KBM-7 (cell line): Measurements from ENCODE around the gene CBX1.
"Not testable (repeated sequence)": the region's sequence is repeated elsewhere in the genome, so short reads cannot be mapped to it uniquely, and the experiment has no call there.

Experiments used
- DNase-seq: peaks from one replicate; pipeline ENCODE4 v3.0.0-alpha.2; 2015
- in situ Hi-C: fragments of 300-500 bp; cut with MboI; formaldehyde crosslinking; loops from 2 replicates; pipeline ENCODE4 v1.14.3; 2020; ENCODE audit warnings: low sequenced_read_pairs, low pct_unique_long_range_greater_than_20kb, mixed read lengths

CBX1 gene

DNA sequence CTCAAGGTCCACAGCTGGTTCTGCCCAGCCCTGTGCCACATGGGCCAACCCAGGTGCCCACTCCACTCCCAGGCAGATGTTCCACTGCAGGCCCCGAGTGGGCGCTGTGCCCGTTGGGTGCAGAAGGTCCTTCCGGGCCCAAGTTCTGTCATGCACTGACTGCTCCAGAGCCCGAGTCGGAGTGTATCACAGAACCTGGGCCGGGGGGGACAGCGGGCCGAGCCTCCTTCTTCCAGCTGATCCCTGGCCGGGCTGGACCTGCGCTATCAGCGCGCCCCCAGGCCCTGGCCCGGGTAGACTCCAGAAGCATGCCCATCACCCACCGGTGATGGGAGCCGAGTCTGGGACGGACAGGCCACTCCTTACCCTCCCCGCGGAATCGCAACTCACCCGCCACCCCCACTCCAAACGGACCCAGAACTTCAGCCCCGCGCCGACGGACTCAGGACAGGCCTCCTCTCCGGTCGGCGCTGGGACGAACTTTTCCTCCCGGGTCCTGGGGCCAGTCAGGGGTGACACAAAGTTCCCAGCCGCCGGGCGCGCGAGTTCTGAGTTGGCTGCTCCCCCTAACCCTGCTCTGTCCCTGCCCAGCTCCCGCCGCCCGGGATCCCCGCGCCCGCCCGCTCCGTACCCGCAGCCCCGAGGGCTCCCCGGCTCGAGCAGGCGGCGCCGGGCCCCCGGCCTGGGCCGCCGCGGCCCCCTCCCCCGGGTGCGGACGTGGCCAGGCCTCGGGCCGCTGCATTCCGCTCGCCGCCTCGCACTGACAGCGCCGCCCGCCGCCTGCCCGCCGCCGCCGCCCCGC, 64.0 kb downstream of the CBX1 start, which contains the start of gene COPZ2:
COPZ2 (minus strand) TSS at position 762 of the 802 bp plus-strand sequence; CDS start at position 742, 20 bp downstream.
- DNase-seq, result no peak
- in situ Hi-C loops, result loop anchor here (10.0 kb wide), 1 partner anchor 88 kb away; no protein-coding TSS in a partner anchor

DNA sequence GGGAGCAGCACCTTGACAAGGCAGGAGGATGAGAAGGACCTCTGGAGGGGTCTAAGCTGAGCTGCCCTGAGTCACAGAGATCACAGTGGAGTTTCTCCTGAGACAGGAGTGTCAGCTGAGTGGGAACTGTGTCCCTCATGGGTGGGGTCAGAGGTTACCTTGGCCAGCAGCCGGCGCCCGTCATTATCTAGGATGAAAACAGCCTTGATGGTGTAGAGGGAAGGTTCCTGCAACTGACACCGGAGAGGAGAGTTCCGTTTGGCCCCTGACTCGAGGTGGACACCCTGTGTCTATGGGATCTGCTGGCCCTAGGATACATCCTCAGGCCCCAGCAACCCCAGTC, 64.6 kb downstream of the CBX1 start:
- in situ Hi-C loops, result loop anchor here (10.0 kb wide), 1 partner anchor 88 kb away; no protein-coding TSS in a partner anchor
- DNase-seq, result no peak

DNA sequence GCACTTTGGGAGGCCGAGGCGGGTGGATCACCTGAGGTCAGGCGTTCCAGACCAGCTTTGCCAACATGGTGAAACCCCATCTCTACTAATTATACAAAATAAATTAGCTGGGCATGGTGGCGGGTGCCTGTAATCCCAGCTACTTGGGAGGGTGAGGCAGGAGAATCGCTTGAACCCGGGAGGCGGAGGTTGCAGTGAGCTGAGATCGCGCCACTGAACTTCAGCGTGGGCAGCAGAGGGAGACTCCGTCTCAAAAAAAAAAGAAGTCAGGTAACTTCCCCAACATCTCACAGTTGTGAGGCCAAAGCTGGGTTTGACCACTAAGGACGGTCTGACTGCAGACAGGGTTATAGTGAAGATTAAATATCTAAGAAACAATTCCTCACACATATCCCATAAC, 66.5 kb downstream of the CBX1 start:
- not testable (repeated sequence) for DNase-seq
- in situ Hi-C loops, result loop anchor here (10.0 kb wide), 1 partner anchor 90 kb away; no protein-coding TSS in a partner anchor

DNA sequence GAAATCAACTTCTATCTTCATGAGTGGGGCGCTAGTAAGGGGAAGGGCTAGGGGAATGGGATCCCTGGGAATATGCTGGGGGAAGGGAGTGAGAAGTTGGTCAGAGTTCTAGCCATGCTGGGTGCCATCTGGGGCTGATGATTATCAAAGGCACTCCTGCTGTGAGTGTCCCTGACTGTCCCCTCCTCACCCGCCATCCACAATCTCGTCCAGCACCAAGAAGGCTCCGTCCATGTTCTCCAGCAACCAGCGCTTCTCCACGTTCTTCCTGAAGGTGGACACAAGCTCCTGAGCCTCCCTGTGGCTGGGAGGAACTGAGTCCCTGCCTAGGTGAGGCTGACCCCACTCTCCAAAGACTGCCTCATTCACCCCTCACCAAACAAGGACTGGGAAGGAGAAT, 69.3 kb downstream of the CBX1 start:
- in situ Hi-C loops, result loop anchor here (10.0 kb wide), 1 partner anchor 93 kb away; no protein-coding TSS in a partner anchor
- no peak for DNase-seq

DNA sequence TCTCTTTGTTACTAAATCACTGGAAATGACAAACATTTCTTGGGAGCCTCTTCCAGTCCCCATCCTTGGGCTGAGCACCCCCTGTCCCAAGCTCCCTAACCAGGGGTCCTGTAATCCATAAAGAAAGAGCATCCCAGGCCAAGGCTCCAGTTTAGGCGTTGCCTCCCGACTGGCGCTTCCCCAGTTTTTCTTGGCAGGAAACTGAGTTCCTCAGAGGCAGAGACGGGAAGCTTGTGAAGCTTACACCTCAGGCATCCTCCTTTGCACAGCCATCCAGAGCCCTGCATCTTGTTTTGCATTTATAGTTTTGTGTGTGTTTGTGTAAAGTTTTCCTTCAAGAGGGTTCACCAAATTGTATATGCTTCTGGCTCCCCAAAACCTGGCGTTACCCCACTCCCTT, 70.7 kb downstream of the CBX1 start:
- in situ Hi-C loops, result loop anchor here (10.0 kb wide), 1 partner anchor 94 kb away; no protein-coding TSS in a partner anchor
- DNase-seq, result no peak

DNA sequence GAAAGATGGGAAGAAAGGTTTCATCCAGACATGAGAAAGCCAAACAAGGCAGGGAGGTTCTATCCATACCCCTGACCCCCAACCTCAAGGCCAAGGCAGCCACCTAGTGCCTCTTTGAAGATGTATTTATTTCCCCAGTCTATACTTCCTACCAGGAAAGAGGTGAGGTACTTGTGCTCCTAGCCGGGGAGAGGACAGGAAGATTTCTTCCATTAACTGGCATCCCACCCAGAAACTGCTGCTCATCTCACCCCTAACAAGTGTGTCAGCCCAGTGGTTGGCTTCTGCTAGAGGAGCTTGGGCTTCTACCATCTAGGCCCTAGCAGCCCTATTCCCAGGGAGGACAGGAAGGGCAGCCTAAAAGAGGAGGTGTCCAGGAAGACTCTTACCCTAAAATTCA, 72.5 kb downstream of the CBX1 start:
- no peak for DNase-seq
- in situ Hi-C loops, result no loop called here

DNA sequence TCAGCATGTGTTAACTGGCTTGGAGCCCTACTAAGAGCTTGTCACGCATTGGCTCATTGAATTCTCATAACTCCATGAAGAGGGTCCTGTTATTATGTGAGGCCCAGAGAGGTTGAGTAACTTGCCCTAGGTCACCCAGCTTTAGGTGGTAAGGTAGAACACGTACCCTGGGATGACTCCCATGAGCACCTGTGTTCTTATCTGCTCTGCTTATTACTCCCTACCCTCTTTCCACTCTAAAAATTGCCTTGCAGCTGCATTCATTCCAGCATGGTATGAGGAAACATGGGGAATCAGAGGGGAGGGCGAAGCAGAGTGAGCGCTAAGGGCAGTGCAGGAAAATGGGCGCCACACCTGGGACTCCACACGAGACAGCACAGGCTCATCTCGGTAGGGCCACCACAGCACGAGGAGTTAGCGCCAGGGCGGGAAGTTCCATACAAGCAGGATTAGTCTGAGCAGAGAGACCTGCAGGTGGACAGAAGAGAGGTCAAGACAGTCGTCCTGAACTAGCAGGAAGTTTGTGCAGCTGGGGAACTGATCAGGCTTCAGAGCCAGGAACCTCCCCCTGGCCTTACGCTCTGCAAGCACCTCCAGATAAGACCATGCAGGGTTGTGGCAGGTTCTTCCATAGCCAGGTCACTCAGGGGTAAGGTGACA, 73.8 kb downstream of the CBX1 start:
- no peak for DNase-seq
- in situ Hi-C loops, result no loop called here

DNA sequence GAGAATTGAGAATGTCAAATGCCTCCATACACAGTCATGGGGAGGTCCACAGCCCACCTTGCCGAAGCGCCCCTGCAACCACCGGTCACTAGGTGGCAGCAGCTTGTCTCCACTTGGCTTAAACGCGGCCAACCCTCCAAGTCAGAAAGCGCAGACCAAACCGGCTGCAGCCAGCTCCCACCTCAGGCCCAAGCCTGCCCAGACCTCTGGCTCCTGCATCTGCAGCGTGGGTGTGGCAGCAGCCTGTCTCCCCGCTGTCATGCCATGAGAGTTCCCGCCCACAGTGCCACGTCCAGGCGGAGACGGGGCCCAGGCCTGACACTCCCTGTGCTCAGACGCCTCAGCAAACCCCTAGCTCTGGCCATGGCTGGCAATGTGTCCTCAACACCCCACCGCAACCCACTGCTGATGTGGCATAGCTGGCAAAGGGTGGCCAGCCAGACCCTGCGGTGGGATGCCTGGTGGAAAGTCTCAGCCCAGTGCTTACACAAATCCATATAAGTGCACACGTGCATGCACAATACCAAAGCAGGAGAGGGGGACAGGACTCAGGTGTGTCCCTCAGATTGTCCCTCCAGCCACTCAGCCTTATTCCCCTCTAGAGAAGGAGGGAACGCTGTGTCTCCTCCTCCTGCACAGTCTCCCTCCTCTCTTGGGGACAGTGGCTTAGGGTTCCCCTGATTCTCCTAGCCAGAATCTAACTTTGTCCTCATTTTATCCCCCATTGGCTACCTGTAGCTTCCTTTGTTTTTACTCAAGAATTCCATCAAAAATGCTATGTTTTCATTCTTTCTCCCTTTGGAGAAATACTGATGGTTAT, 74.6 kb downstream of the CBX1 start:
- in situ Hi-C loops, result no loop called here
- peak; percentile 91 for DNase-seq

DNA sequence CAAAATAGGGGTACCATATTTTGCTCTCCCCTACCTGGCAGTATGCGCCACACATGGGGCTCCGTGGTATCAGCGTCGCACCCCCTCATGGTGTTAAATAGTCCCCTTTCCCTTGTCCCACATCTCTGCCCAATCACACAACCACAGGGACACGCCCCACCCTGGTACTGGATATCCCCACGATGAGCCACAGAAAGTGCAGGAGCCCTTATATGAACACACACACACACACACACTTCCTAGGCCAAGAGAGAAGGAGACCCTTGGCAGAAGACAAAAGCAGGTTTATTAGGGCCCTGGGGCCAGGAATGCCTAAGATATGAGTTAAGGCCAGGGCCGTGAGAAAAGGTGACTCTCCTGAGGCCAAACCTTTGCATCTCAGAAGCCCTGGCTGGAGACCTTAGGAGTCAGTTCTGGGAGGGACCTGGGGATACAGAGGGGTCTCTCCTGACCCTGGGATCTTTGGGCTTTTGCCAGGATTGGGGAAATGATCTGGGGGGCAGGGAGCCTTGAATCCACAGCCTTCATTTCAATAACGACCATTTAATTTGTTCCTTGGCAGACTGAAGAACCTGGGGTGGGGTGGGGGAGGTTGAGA, 75.3 kb downstream of the CBX1 start:
- in situ Hi-C loops, result no loop called here
- no peak for DNase-seq

DNA sequence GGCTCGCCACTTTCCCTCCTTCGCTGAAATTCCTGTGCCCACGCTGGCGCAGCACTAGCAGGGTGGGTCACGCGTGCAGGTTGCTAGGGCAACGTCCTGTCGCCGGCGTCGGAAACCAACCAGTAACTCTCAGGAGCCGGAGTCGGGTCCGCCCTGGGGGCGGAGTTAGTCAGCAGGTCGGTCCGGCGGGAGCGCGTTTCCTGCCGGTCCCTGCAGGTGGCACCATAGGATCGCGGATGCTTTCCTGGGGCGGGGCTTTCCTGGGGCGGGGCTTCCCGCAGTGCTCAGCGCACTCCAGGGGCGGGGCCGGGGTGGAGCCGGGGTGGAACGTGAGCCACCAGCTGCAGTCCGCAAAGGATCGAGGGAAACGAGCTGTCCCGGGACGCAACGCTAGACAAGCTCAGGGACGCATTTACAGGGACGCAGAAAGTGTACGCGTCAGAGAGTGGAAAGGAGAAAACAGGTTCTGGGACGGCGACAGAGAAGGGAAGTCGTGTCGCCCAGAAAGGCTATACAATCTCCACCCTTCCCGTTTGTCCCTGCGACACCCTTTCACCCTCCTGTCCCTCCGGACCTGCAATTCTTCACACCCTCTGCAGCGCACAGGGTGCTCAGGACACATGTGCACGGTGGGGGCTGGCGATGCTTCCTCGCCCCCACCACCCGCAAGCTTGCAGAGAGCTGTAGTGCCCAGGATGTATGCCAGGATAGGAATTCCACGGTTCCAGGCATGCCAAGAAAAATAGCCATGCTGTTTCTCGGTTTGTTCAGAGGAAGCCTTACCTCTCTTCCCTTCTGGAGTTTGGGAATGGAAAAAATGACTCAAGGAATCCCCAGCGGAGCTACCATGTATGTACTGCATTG, 76.0 kb downstream of the CBX1 start:
- peak; percentile 95 for DNase-seq
- in situ Hi-C loops, result no loop called here

DNA sequence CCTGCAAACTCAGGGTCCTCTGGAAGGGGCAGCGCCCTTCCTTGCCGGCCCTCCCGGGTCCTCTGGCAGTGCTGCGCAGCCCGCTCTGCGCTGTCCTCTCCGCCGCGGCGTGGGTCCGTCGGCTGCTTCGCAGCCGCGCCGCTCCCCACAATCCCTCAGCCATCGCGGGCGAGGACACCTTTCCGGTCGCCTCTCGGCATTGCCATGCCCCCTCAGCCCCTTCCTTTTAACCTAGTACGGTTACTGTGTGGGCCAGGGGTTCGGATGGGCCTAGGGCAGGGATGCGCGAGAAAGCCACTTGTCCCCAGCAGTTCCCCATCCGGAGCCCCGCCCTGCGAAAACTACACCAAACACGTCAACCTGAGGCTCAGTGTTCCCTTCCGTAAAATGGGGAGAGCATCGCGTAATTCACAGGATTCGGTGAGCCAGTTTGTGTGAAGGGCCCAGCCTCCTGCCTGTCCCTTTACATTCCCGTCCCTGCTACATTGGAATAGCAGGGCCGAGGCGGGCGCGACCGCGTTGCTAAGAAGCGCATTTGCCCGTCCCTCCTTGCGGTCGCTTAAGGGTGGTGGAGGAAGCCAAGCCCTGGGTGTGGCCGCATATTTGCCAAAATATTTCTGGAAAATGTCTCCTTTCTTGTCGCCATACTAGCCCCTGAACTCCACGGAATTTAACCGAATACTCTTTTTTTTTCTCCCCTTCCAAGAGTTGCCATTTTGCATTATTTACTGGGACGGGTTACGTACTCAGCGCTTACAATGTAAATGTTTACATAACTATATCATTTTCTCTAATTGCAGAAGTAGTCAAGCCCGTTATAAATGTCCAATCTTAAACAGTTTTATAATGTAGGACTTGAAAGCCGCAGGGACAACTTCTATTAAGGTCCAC, 76.9 kb downstream of the CBX1 start:
- no peak for DNase-seq
- in situ Hi-C loops, result no loop called here

DNA sequence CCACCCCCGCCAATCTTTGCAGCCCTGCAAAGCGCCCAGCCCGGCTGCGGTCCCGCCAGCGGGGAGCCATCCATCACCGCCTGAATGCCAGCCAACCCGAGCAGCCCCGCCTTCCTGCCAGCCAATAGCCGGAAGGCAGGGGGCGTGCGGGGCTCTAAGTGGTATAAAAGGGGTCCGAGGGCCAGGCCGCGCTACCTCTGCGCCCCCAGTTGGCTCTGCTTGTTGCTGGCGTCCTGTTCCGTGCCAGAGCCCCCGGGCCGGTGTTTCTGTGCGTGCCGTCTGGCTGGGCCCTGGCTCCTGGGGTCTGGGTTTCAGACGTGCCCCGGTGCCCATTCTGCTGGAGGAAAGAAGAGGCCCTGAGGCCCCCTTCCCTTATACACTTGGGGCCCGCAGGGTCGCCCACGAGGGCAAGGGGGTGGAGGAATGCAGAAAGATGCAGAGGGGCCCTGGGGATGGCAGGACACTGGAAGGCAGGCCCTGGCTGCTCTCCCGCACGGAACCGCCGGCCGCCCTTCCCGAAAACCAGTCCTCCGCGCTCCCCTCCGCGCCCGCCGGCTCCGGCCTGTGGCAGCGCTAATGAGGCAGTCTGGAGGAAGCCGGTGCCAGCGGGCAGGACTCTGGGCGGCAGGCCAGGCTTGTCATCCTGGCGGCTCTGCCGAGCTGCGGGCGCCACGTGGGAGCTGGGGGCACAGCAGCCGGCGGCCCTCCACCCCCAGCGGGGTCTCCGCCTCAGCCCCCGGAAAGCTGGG, 77.7 kb downstream of the CBX1 start:
- in situ Hi-C loops, result no loop called here

DNA sequence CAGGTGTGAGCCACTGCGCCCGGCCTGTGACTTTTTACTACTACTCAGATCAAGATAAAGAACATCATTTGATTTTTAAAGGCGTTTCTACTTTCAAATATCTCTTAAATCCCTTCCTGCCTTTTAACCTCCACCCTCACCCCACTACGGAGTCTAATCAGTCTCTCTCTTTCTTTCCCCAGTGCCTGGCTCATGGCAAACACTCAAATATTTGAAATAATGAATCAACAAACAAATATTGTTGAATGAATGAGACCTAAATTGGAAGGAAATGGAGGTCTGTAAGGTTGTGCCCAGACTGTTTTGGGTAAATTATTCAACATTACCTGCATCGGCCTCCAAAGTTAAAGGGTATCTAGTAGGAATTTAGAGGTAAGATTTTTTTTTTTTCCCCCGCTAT, 78.4 kb downstream of the CBX1 start:
- DNase-seq, result no peak
- in situ Hi-C loops, result no loop called here

More for the DNA sequence above, 77.7 kb downstream of the CBX1 start:
- DNase-seq, result peak; percentile 68

DNA sequence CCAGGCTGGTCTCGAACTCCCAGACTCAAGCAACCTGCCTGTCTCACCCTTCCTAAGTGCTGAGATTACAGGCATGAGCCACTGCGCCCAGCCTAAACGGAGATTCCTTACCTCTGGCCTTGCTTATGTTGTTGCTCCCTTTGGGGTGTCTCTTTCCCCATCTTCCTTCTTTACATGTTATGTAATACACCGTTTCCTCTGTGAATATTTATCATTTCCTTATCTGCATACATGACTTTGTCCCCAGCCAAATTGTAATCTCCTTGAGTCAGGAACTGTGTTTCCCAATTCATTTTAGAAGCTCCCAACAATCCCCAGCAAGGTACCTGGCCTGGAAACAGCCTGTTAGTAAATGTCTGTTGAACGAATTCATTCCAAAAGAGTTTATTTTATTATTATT, 79.3 kb downstream of the CBX1 start:
- in situ Hi-C loops, result no loop called here
- no peak for DNase-seq
